HG03060 (cell line): Measurements from ENCODE around the gene PIK3R3.
"Not testable (repeated sequence)": the region's sequence is repeated elsewhere in the genome, so short reads cannot be mapped to it uniquely, and the experiment has no call there.

Experiments
- ATAC-seq: cut with Tn5 transposase; IDR thresholded peaks from one replicate; pipeline ENCODE4 v1.9.1; 2021; ENCODE audit warnings: low read depth, moderate number of reproducible peaks; ENCODE audit not compliant: unreplicated experiment

PIK3R3 gene

GRCh38 chr1:46072975-46073374 lies 59.5 kb downstream of the PIK3R3 start:
- no peak for ATAC-seq

- no peak for ATAC-seq
Measured at GRCh38 chr1:46070164-46070814, 62.1 kb downstream of the PIK3R3 start.

- no peak for ATAC-seq
Measured at GRCh38 chr1:46068525-46068924, 63.9 kb downstream of the PIK3R3 start.

- ATAC-seq = no peak
Measured at GRCh38 chr1:46067652-46068051, 64.8 kb downstream of the PIK3R3 start.

GRCh38 chr1:46065405-46065804 lies 67.0 kb downstream of the PIK3R3 start:
- ATAC-seq = no peak

GRCh38 chr1:46064708-46065107 lies 67.7 kb downstream of the PIK3R3 start:
- no peak for ATAC-seq

GRCh38 chr1:46062651-46063319 lies 69.6 kb downstream of the PIK3R3 start:
- ATAC-seq = no peak

- no peak for ATAC-seq
Measured at GRCh38 chr1:46061146-46061545, 71.3 kb downstream of the PIK3R3 start.

GRCh38 chr1:46058936-46059335 lies 73.5 kb downstream of the PIK3R3 start:
- no peak for ATAC-seq

- no peak for ATAC-seq
Measured at GRCh38 chr1:46057781-46058180, 74.6 kb downstream of the PIK3R3 start.

- ATAC-seq = not testable (repeated sequence)
Measured at GRCh38 chr1:46057215-46057614, 75.2 kb downstream of the PIK3R3 start.

GRCh38 chr1:46056325-46056724 lies 76.1 kb downstream of the PIK3R3 start:
- ATAC-seq = no peak

- ATAC-seq = no peak
Measured at GRCh38 chr1:46053734-46054133, 78.7 kb downstream of the PIK3R3 start.

- ATAC-seq = no peak
Measured at GRCh38 chr1:46044116-46044515, 88.3 kb downstream of the PIK3R3 start.

GRCh38 chr1:46043458-46044017 lies 88.9 kb downstream of the PIK3R3 start:
- ATAC-seq = peak; percentile 91

- no peak for ATAC-seq
Measured at GRCh38 chr1:46041974-46042373, 90.5 kb downstream of the PIK3R3 start.

GRCh38 chr1:46041551-46041950 lies 90.9 kb downstream of the PIK3R3 start:
- no peak for ATAC-seq

GRCh38 chr1:46039571-46040052 lies 92.8 kb downstream of the PIK3R3 start:
- ATAC-seq = no peak

GRCh38 chr1:46036894-46037839 lies 95.3 kb downstream of the PIK3R3 start:
- no peak for ATAC-seq

GRCh38 chr1:46034601-46035516 lies 97.6 kb downstream of the PIK3R3 start:
- no peak for ATAC-seq
